ENCODE measurements around the gene TEAD1. TPM values are rescaled to one million over a fixed set of nuclear protein-coding genes. Genes with fewer than 3 reads are reported as not detected.

The TEAD1 gene
- total RNA-seq, 1 donor from 2014 or later = 88.1 TPM

DNA sequence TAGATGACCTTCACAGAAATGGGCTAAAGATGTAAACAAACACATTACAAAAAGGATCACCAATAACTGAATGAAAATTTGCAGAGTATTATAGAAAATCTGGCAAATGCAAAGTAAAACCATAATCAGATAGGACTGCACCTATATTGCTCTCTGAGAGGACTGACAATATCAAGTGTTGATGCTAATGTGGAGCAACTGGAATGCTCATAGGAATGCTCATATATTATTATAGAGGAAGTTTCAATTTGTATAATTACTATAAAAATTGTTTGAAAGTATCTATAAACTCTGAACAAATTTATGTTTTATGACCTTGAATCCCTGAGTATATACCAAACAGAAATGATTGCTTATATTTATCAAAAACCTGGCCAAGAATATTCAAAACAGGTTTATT lies 18.4 kb upstream of the TEAD1 start:
- TF ChIP-seq, protein P1, sequence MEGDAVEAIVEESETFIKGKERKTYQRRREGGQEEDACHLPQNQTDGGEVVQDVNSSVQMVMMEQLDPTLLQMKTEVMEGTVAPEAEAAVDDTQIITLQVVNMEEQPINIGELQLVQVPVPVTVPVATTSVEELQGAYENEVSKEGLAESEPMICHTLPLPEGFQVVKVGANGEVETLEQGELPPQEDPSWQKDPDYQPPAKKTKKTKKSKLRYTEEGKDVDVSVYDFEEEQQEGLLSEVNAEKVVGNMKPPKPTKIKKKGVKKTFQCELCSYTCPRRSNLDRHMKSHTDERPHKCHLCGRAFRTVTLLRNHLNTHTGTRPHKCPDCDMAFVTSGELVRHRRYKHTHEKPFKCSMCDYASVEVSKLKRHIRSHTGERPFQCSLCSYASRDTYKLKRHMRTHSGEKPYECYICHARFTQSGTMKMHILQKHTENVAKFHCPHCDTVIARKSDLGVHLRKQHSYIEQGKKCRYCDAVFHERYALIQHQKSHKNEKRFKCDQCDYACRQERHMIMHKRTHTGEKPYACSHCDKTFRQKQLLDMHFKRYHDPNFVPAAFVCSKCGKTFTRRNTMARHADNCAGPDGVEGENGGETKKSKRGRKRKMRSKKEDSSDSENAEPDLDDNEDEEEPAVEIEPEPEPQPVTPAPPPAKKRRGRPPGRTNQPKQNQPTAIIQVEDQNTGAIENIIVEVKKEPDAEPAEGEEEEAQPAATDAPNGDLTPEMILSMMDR (IDR thresholded peaks at IDR 0.05; ENCODE audit: insufficient read depth, low read length, poor library complexity, severe bottlenecking) = no peak

DNA sequence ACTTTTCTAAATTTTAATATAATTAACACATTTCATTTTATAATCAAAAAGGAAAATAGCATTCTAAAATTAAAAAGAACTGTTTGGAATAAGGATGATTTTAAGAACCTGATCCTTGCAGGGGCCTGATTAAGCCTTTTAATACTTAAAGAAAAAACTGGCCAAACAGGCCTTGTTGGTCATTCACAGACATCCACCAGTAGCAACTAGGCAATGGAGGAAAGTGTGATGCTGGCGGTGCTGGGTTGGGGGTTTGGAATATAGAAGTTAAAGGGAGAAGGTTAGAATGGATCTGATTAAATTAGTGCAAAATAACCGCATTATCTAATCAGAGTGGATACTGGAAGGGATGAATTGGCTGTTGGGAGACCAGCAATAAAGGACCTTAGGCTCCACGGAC lies 16.9 kb upstream of the TEAD1 start:
- H3K36me3 ChIP-seq (ENCODE audit: control insufficient read depth, insufficient read depth, low read length) = no peaks in the 10 kb centered on the region
- TF ChIP-seq, protein P1 (IDR thresholded peaks at IDR 0.05; ENCODE audit: insufficient read depth, low read length, poor library complexity, severe bottlenecking) = no peak
- DNase-seq (ENCODE audit: low read depth) = no peak
- H3K27me3 ChIP-seq (ENCODE audit: control insufficient read depth, insufficient read depth, low read length) = no peaks in the 10 kb centered on the region
- H3K4me3 ChIP-seq (ENCODE audit: low read depth, low read length) = no peak overlapping the region

More for the DNA sequence above, 18.4 kb upstream of the TEAD1 start:
- no peaks in the 10 kb centered on the region for H3K36me3 ChIP-seq (ENCODE audit: control insufficient read depth, insufficient read depth, low read length)
- no peak overlapping the region for H3K4me3 ChIP-seq (ENCODE audit: low read depth, low read length)
- no peak for DNase-seq (ENCODE audit: low read depth)
- H3K27me3 ChIP-seq (ENCODE audit: control insufficient read depth, insufficient read depth, low read length) = no peaks in the 10 kb centered on the region

DNA sequence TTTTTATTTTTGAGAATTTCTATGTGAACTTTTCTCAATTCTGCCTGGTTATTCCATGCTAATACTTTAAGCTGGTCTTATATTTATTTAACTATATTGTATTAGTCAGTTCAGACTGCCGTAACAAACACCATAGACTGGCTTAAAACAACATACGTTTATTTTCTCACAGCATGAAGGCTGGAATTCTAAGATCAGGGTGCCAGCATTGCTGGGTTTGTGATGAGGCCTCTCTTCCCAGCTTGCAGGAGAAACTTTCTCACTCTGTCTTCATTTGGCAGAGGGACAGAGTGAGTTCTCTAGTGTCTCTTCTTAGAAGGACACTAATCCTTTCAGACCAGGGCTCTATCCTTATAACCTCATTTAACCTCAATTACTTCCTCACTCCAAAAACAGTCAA lies 16.2 kb upstream of the TEAD1 start:
- DNase-seq (ENCODE audit: low read depth) = no peak
- Histone ChIP-seq H3K36me3 (ENCODE audit: control insufficient read depth, insufficient read depth, low read length) (no peaks in the 10 kb centered on the region), H3K27me3 (ENCODE audit: control insufficient read depth, insufficient read depth, low read length) (no peaks in the 10 kb centered on the region), H3K4me3 (ENCODE audit: low read depth, low read length) (no peak overlapping the region)
- TF ChIP-seq, protein P1 (IDR thresholded peaks at IDR 0.05; ENCODE audit: insufficient read depth, low read length, poor library complexity, severe bottlenecking) = no peak

DNA sequence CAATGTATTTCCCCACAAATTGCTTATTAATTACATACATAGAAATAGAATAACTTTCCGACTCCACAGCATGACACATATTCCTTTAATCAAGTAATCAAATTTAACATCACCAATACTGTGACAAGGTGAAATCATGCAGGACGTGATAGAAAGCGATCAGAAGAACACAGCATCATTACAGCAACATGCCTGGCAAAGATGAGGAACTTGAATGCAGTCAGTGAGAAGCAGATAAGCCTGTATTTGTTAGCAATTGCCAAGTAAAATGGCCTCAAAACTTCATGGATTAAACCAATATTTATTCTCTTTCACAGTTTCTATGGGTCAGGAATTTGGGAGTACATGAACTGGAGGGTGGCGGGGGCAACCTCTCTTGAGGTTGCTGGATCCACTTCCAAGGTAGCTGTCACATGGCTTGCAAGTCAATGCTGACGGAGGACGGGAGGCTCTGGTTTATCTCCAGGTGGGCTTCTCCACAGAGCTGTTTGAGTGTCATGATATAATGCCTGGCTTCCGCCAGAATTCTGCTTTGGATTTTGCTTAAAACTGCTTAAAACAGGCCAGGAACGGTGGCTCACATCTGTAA lies 12.0 kb upstream of the TEAD1 start:
- H3K36me3 ChIP-seq (ENCODE audit: control insufficient read depth, insufficient read depth, low read length) = no peaks in the 10 kb centered on the region
- DNase-seq (ENCODE audit: low read depth) = no peak
- no peaks in the 10 kb centered on the region for H3K27me3 ChIP-seq (ENCODE audit: control insufficient read depth, insufficient read depth, low read length)
- TF ChIP-seq, protein P1 (IDR thresholded peaks at IDR 0.05; ENCODE audit: insufficient read depth, low read length, poor library complexity, severe bottlenecking) = no peak
- no peak overlapping the region for H3K4me3 ChIP-seq (ENCODE audit: low read depth, low read length)

DNA sequence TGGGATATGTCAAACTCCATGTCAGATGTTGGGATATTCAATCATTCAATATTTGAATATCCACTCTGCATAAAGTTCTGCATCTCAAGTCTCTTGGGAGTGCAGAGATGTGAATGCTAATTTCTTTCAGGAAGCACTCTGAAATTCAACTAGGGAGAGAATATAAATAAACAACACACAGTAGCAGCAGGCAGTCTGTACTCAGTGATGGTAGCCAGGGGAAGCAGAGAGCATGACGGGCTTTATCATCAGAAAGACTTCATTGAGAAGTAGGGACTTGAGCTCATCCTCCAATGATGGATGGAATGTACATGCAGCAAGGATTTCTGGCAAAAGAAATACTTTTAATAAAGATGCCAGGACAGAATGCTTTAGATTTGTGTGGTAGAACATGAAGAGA lies 9.8 kb upstream of the TEAD1 start:
- no peak overlapping the region for H3K4me3 ChIP-seq (ENCODE audit: low read depth, low read length)
- TF ChIP-seq, protein P1 (IDR thresholded peaks at IDR 0.05; ENCODE audit: insufficient read depth, low read length, poor library complexity, severe bottlenecking) = no peak
- no peak for DNase-seq (ENCODE audit: low read depth)
- no peaks in the 10 kb centered on the region for H3K27me3 ChIP-seq (ENCODE audit: control insufficient read depth, insufficient read depth, low read length)
- no peaks in the 10 kb centered on the region for H3K36me3 ChIP-seq (ENCODE audit: control insufficient read depth, insufficient read depth, low read length)

DNA sequence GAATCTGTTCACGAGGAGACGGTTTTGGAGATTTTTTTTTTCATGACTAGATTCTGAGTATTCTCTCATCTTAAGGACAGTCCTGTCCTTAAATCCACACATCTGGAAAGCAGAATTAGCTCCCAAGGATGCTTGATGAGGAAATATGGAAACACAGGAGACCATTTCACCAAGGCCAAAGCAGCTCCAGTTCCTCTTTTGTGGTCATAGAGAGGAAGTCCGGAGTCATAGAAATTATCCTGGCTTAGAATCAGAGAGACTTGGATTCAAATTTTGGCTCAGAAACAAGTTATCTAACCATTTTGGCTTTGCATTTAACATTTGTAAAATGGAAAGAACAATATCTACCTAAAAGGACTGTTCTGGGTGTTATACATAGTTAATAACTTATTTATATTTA lies 7.3 kb upstream of the TEAD1 start:
- DNase-seq (ENCODE audit: low read depth) = no peak
- TF ChIP-seq, protein P1 (IDR thresholded peaks at IDR 0.05; ENCODE audit: insufficient read depth, low read length, poor library complexity, severe bottlenecking) = no peak
- H3K27me3 ChIP-seq (ENCODE audit: control insufficient read depth, insufficient read depth, low read length) = no peaks in the 10 kb centered on the region
- H3K4me3 ChIP-seq (ENCODE audit: low read depth, low read length) = no peak overlapping the region
- no peaks in the 10 kb centered on the region for H3K36me3 ChIP-seq (ENCODE audit: control insufficient read depth, insufficient read depth, low read length)
